Sigmoid colon (tissue), 7 donors: Measurements from ENCODE around the gene SYPL1. TPM values are rescaled to one million over a fixed set of nuclear protein-coding genes. Genes with fewer than 3 reads are reported as not detected.

Experiments
- DNase-seq: peaks from one replicate; pipeline ENCODE4 v3.0.0-alpha.2; 2019
- H3K27ac ChIP-seq, 4 donors: fragments of 200-600 bp; sonication (generic); one replicate each; pipeline ENCODE4 v1.5.1; 2016 to 2019; ENCODE audit warnings: mild to moderate bottlenecking in 1 of 4
- H3K27me3 ChIP-seq, 3 donors: fragments of 200-600 bp; sonication (generic); one replicate each; pipeline ENCODE4 v1.5.1; 2019; ENCODE audit warnings: mild to moderate bottlenecking in 1 of 3
- H3K36me3 ChIP-seq, 4 donors: fragments of 200-600 bp; sonication (generic); one replicate each; pipeline ENCODE4 v1.5.1; 2016 to 2019
- H3K4me1 ChIP-seq, 4 donors: fragments of 200-600 bp; sonication (generic); one replicate each; pipeline ENCODE4 v1.5.1; 2017 to 2019
- H3K4me3 ChIP-seq, 4 donors: fragments of 200-600 bp; sonication (generic); one replicate each; pipeline ENCODE4 v1.5.1; 2017 to 2019; ENCODE audit warnings: mild to moderate bottlenecking in 2 of 4, moderate library complexity in 1 of 4
- H3K9me3 ChIP-seq, 4 donors: fragments of 200-600 bp in 3 of 4; sonication (generic) in 3 of 4; one replicate each; pipeline versions ENCODE4 v1.5.1 to v1.6.1; 2013 to 2019
- EP300 ChIP-seq, 4 donors: sonication (generic); formaldehyde crosslinking; IDR thresholded peaks; one replicate each; pipeline ENCODE4 v1.6.1; 2017; ENCODE audit warnings: antibody characterized with exemption in 4 of 4
- POLR2A ChIP-seq, 2 donors: fragments of 450-650 bp; IDR thresholded peaks; one replicate each; pipeline ENCODE4 v1.6.1; 2016; ENCODE audit warnings: antibody characterized with exemption in 2 of 2, mild to moderate bottlenecking in 2 of 2, moderate library complexity in 2 of 2
- POLR2AphosphoS5 ChIP-seq, 4 donors: sonication (generic); formaldehyde crosslinking; IDR thresholded peaks; one replicate each; pipeline ENCODE4 v1.6.1; 2017; ENCODE audit warnings: antibody characterized with exemption in 4 of 4
- WGBS, 2 donors: extraction: QIAGEN DNeasy Blood & Tissue Kit; methylation state at CpG; one replicate each; pipeline ENCODE4 v1.1.7; 2013; 5-methylcytosine and 5-hydroxymethylcytosine counted together
- intact Hi-C: fragments of 100-400 bp; cut with DNase I; formaldehyde crosslinking; loops from one replicate; pipeline ENCODE4 v1.15.1; 2023
- polyA plus RNA-seq, 3 donors: library from polyadenylated mRNA; stranded (reverse); fragments of 200-250 nt; gene quantifications; one replicate each; pipeline ENCODE4 v1.2.3, GENCODE V29; 2013
- total RNA-seq, 4 donors: library from RNA; depleted of rRNA; stranded (reverse); fragments of >200 nt; gene quantifications; one replicate each; pipeline ENCODE4 v1.1.0, GENCODE V29; 2016
- TF ChIP-seq, protein P1 (sequence below), 4 experiments: fragments of 450-650 bp in 3 of 4; fragments of 200-600 bp in 1 of 4; IDR thresholded peaks; one replicate each; pipeline ENCODE4 v1.5.1; 2016 to 2019; ENCODE audit warnings: antibody characterized with exemption in 4 of 4, mild to moderate bottlenecking in 3 of 4, moderate library complexity in 2 of 4
- donor health status: healthy with polysubstance abuse.
- donor health status: Bipolar disorder and iron deficiency.
- donor health status: healthy.

The SYPL1 gene
- total and polyA plus RNA-seq, 7 donors = 21.0 to 184 (median 99.5) TPM

DNA sequence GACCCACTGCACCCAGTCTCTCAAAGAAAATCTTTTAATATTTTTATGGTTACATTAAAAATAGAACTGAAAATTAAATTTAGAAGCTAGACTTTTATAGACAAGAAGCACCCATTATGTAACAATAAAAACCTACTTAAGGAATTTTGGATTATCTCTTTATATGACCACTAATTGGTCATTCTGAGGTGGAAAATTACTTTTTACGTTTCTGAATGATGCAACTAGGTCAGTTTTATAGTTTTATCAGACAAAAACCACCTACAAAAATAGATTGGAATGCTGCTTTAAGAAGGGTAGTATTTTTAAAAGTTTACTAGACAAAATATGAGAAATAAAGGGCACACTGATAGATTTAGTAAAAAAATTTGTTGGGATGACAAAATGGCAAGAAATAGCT is 16.5 kb downstream of the SYPL1 start:
- Histone ChIP-seq H3K27me3 (no peaks in the 10 kb centered on the region), H3K4me1 (peaks cover 0 to 28% (median 16%) of the 10 kb centered on the region in 4 donors), H3K36me3 (peaks cover 12 to 60% (median 19%) of the 10 kb centered on the region in 4 donors), H3K9me3 (no peaks in the 10 kb centered on the region), H3K4me3 (no peak overlapping the region), H3K27ac (no peak overlapping the region)
- no peak for DNase-seq
- intact Hi-C loops = no loop called here
- 82 to 88% methylated on average over 1 of the region's 1 CpG for WGBS, 2 donors
- TF ChIP-seq POLR2AphosphoS5 (IDR thresholded peaks at IDR 0.05) (no peak), POLR2A (IDR thresholded peaks at IDR 0.05) (no peak), EP300 (IDR thresholded peaks at IDR 0.05) (no peak)
- TF ChIP-seq, protein P1, sequence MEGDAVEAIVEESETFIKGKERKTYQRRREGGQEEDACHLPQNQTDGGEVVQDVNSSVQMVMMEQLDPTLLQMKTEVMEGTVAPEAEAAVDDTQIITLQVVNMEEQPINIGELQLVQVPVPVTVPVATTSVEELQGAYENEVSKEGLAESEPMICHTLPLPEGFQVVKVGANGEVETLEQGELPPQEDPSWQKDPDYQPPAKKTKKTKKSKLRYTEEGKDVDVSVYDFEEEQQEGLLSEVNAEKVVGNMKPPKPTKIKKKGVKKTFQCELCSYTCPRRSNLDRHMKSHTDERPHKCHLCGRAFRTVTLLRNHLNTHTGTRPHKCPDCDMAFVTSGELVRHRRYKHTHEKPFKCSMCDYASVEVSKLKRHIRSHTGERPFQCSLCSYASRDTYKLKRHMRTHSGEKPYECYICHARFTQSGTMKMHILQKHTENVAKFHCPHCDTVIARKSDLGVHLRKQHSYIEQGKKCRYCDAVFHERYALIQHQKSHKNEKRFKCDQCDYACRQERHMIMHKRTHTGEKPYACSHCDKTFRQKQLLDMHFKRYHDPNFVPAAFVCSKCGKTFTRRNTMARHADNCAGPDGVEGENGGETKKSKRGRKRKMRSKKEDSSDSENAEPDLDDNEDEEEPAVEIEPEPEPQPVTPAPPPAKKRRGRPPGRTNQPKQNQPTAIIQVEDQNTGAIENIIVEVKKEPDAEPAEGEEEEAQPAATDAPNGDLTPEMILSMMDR (IDR thresholded peaks at IDR 0.05) = no peak

DNA sequence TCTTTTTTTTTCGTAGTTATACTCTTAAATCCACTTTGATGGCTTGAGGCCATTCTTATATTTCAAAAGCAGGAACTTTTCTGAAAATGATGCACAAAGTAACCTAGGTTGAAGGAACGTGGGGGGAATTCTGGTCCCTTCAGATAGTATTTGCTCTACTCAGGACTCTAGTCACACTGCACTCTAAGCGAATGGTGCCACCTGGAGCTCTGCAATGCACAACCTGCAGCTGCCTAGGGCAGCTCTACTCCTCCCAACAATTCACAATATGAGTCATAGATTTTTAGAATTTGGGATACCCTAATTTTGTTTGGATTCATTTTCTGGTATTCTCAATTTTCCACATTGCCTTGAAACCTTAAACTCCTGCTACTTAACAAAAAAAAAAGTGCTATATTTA is 17.3 kb downstream of the SYPL1 start:
- TF ChIP-seq POLR2AphosphoS5 (IDR thresholded peaks at IDR 0.05) (no peak), EP300 (IDR thresholded peaks at IDR 0.05) (no peak)

DNA sequence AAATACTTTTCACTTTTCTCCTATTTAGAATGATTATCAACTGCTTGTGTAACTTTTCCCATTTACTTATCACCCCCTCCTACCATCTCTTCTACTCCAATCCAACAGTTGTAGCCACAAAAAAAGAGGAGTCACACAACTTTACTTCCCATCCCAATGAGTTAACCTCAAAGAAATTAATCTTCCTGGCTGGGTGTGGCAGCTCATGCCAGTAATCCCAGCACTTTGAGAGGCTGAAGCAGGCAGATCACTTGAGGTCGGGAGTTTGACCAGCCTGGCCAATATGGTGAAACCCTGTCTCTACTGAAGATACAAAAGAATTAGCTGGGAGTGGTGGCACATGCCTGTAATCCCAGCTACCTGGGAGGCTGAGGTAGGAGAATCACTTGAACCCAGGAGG is 19.9 kb downstream of the SYPL1 start:
- intact Hi-C loops = no loop called here
- no peak overlapping the region for H3K4me3 ChIP-seq
- 80 to 93% methylated on average over 1 of the region's 1 CpG for WGBS, 2 donors
- H3K4me1 ChIP-seq = no peaks in the 10 kb centered on the region
- DNase-seq = no peak
- TF ChIP-seq POLR2AphosphoS5 (IDR thresholded peaks at IDR 0.05) = no peak
- TF ChIP-seq, protein P1 (IDR thresholded peaks at IDR 0.05) = no peak
- no peak for TF ChIP-seq POLR2A (IDR thresholded peaks at IDR 0.05)
- TF ChIP-seq EP300 (IDR thresholded peaks at IDR 0.05) = no peak
- H3K27ac ChIP-seq = no peak overlapping the region
- H3K27me3 ChIP-seq = no peaks in the 10 kb centered on the region
- H3K9me3 ChIP-seq = no peaks in the 10 kb centered on the region
- peaks cover 8 to 81% (median 24%) of the 10 kb centered on the region in 4 donors for H3K36me3 ChIP-seq

More for the DNA sequence above, 17.3 kb downstream of the SYPL1 start:
- Histone ChIP-seq H3K36me3 (peaks cover 12 to 69% (median 22%) of the 10 kb centered on the region in 4 donors), H3K4me3 (no peak overlapping the region), H3K27me3 (no peaks in the 10 kb centered on the region), H3K4me1 (peaks cover 0 to 19% (median 9%) of the 10 kb centered on the region in 4 donors), H3K27ac (no peak overlapping the region), H3K9me3 (no peaks in the 10 kb centered on the region)
- intact Hi-C loops = no loop called here
- no peak for DNase-seq
- WGBS, 2 donors = 94 to 96% methylated on average over 3 of the region's 3 CpGs

DNA sequence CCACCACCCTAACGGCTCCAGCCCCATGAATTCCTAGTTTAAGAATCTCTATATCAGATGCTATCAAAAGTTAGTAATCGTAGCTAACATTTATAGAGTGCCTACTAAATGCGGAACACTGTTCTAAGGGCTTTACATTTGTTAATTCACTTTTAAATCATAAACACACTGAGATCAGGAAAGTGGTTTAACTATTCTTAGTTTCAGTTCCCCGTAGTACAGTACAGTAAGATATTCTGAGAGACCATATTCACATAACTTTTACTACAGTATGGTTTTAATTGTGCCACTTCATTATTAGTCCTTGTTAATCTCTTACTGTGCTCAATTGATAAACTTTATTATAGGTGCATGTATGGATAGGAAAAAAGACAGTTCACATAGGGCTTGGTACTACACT is 22.5 kb downstream of the SYPL1 start:
- no peak overlapping the region for H3K27ac ChIP-seq
- WGBS, 2 donors = 72 to 87% methylated on average over 4 of the region's 4 CpGs
- DNase-seq = no peak
- H3K4me1 ChIP-seq = no peaks in the 10 kb centered on the region
- TF ChIP-seq POLR2A (IDR thresholded peaks at IDR 0.05) = no peak
- TF ChIP-seq POLR2AphosphoS5 (IDR thresholded peaks at IDR 0.05) = no peak
- TF ChIP-seq, protein P1 (IDR thresholded peaks at IDR 0.05) = no peak
- TF ChIP-seq EP300 (IDR thresholded peaks at IDR 0.05) = no peak
- H3K36me3 ChIP-seq = peaks cover 8 to 55% (median 12%) of the 10 kb centered on the region in 4 donors
- H3K27me3 ChIP-seq = no peaks in the 10 kb centered on the region
- intact Hi-C loops = no loop called here
- no peak overlapping the region for H3K4me3 ChIP-seq
- H3K9me3 ChIP-seq = no peaks in the 10 kb centered on the region

DNA sequence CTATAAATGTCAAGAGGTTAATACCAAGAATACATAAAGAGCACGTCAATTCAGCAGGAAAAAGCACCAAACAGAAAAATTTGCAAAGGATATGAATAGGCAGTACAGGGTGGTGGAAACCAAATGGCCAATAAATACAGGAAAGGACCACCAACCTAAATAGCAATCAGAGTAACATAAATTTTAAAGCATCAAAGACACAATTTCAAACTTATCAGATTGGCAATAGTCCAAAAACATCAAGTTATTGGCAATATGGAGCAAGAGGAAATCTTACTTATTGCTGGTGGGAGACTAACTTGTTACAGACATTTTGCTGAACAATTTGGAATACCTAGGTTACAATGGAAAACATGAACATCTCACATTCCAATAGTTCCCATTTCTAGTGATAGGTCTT is 24.1 kb downstream of the SYPL1 start:
- intact Hi-C loops = no loop called here
- H3K36me3 ChIP-seq = peaks cover 8 to 51% (median 12%) of the 10 kb centered on the region in 4 donors
- no peak overlapping the region for H3K27ac ChIP-seq
- no peak for TF ChIP-seq EP300 (IDR thresholded peaks at IDR 0.05)
- no peak for TF ChIP-seq POLR2AphosphoS5 (IDR thresholded peaks at IDR 0.05)
- TF ChIP-seq POLR2A (IDR thresholded peaks at IDR 0.05) = no peak
- TF ChIP-seq, protein P1 (IDR thresholded peaks at IDR 0.05) = no peak
- H3K27me3 ChIP-seq = no peaks in the 10 kb centered on the region
- H3K4me1 ChIP-seq = no peaks in the 10 kb centered on the region
- WGBS, 2 donors = 90 to 92% methylated on average over 1 of the region's 1 CpG
- H3K9me3 ChIP-seq = no peaks in the 10 kb centered on the region
- H3K4me3 ChIP-seq = no peak overlapping the region
- DNase-seq = no peak
